B cell (primary cell): ENCODE data around the gene ARL5A. TPM values are rescaled to one million over a fixed set of nuclear protein-coding genes. Genes with fewer than 3 reads are reported as not detected.

ENCODE experiments used
- ATAC-seq: fragments of 200-7000 bp; cut with Tn5 transposase; one replicate; pipeline ENCODE4 v1.10.0; 2021; ENCODE audit warnings: low read depth, mild to moderate bottlenecking, moderate number of reproducible peaks, moderate library complexity
- CTCF ChIA-PET: fragments of 350-600 bp; sonication (Branson Sonifier 250); formaldehyde crosslinking; loops from one replicate; lab custom pipeline; 2021; ENCODE audit warnings: antibody characterized with exemption, inconsistent platforms; lab: Charles Lee
- POLR2A ChIA-PET: fragments of 350-600 bp; sonication (Branson Sonifier 250); formaldehyde crosslinking; loops from one replicate; lab custom pipeline; 2021; ENCODE audit warnings: antibody characterized with exemption; lab: Charles Lee
- DNase-seq: peaks from one replicate; pipeline ENCODE4 v3.0.0; 2013
- H2AFZ ChIP-seq: 2 replicates; pipeline ENCODE4 v1.6.1; 2012; ENCODE audit warnings: mild to moderate bottlenecking, low read depth, low read length; ENCODE audit not compliant: insufficient read depth, poor library complexity, severe bottlenecking
- H3K27ac ChIP-seq, 2 donors: 1 replicate in 1 of 2; 2 replicates in 1 of 2; pipeline ENCODE4 v1.5.1; 2012 to 2013; ENCODE audit warnings: low read length in 2 of 2, mild to moderate bottlenecking in 2 of 2, moderate library complexity in 1 of 2
- H3K27me3 ChIP-seq, 4 experiments: fragments of 200-600 bp in 1 of 4; sonication (generic) in 1 of 4; replicated peaks in 1 of 4; 1 replicate in 2 of 4; 2 replicates in 2 of 4; pipeline versions ENCODE4 v1.6.1 to v1.7.0; 2013 to 2016; ENCODE audit warnings: low read length in 3 of 4, mild to moderate bottlenecking in 2 of 4, mixed read lengths in 1 of 4, moderate library complexity in 1 of 4; ENCODE audit not compliant: insufficient read depth in 4 of 4, control insufficient read depth in 3 of 4; ENCODE audit errors: control extremely low read depth in 1 of 4
- H3K36me3 ChIP-seq, 2 experiments: replicated peaks in 1 of 2; 1 replicate in 1 of 2; 2 replicates in 1 of 2; pipeline versions ENCODE4 v1.6.1 to v1.7.1; 2013; ENCODE audit warnings: low read length in 1 of 2; ENCODE audit not compliant: insufficient read depth in 2 of 2, control insufficient read depth in 1 of 2; ENCODE audit errors: control extremely low read depth in 1 of 2, extremely low read depth in 1 of 2
- H3K4me1 ChIP-seq, 2 donors: fragments of 200-600 bp in 1 of 2; sonication (generic) in 1 of 2; 1 replicate in 1 of 2; 2 replicates in 1 of 2; pipeline versions ENCODE4 v1.5.1 to v1.6.1; 2013 to 2017; ENCODE audit warnings: low read length in 2 of 2; ENCODE audit not compliant: control insufficient read depth in 2 of 2, insufficient read depth in 2 of 2
- H3K4me2 ChIP-seq: replicated peaks from 2 replicates; pipeline ENCODE3; 2012; ENCODE audit warnings: mild to moderate bottlenecking, low read depth, low read length; ENCODE audit not compliant: poor library complexity, severe bottlenecking
- H3K4me3 ChIP-seq, 5 experiments: fragments of 200-600 bp in 1 of 5; sonication (generic) in 1 of 5; 1 replicate in 3 of 5; 2 replicates in 2 of 5; pipeline versions ENCODE4 v1.5.1 to v1.7.0; 2011 to 2016; ENCODE audit warnings: low read length in 4 of 5, mild to moderate bottlenecking in 4 of 5, low read depth in 2 of 5, control low read depth in 1 of 5, moderate library complexity in 1 of 5; ENCODE audit not compliant: insufficient read depth in 1 of 5; ENCODE audit errors: control extremely low read depth in 1 of 5, extremely low read depth in 1 of 5
- H3K79me2 ChIP-seq: fragments of 200-600 bp; sonication (generic); one replicate; pipeline ENCODE4 v1.6.0; 2016; ENCODE audit warnings: low read length; ENCODE audit not compliant: control insufficient read depth, insufficient read depth
- H3K9ac ChIP-seq: fragments of 200-600 bp; sonication (generic); 2 replicates; pipeline ENCODE4 v1.6.1; 2017; ENCODE audit warnings: mild to moderate bottlenecking, low read length, moderate library complexity
- H3K9me3 ChIP-seq, 3 donors: one replicate each; pipeline versions ENCODE4 v1.6.1 to v1.7.1; 2013; ENCODE audit warnings: low read length in 2 of 3; ENCODE audit not compliant: control insufficient read depth in 2 of 3, insufficient read depth in 1 of 3; ENCODE audit errors: control extremely low read depth in 1 of 3
- H4K20me1 ChIP-seq: 2 replicates; pipeline ENCODE4 v1.6.0; 2012; ENCODE audit warnings: mild to moderate bottlenecking, low read length; ENCODE audit not compliant: insufficient read depth, control insufficient read depth, poor library complexity, severe bottlenecking
- H3K27ac Mint-ChIP-seq: one replicate; pipeline ENCODE4 v1.8.0; 2021; ENCODE audit warnings: mixed read lengths
- H3K27me3 Mint-ChIP-seq: one replicate; pipeline ENCODE4 v1.8.0; 2021; ENCODE audit warnings: mixed read lengths
- H3K4me1 Mint-ChIP-seq: one replicate; pipeline ENCODE4 v1.8.0; 2021; ENCODE audit warnings: mixed read lengths
- H3K4me3 Mint-ChIP-seq: one replicate; pipeline ENCODE4 v1.8.0; 2021; ENCODE audit warnings: mixed read lengths
- H3K9me3 Mint-ChIP-seq: one replicate; pipeline ENCODE4 v1.8.0; 2022; ENCODE audit warnings: mixed read lengths; ENCODE audit not compliant: insufficient read depth
- CTCF ChIP-seq: fragments of 200-600 bp; IDR thresholded peaks from one replicate; pipeline ENCODE4 v1.8.0; 2022; ENCODE audit warnings: antibody characterized with exemption, mild to moderate bottlenecking
- EZH2 ChIP-seq: IDR thresholded peaks from 2 replicates; pipeline ENCODE4 v1.6.1; 2012; ENCODE audit warnings: borderline replicate concordance, low read depth, mild to moderate bottlenecking, moderate library complexity, low read length; ENCODE audit not compliant: insufficient read depth, poor library complexity, severe bottlenecking
- WGBS: methylation state at CpG from one replicate; pipeline ENCODE4 v1.1.5; 2013; ENCODE audit warnings: missing lambda C conversion rate; ENCODE audit not compliant: insufficient coverage; 5-methylcytosine and 5-hydroxymethylcytosine counted together
- intact Hi-C: fragments of 100-400 bp; cut with micrococcal nuclease; formaldehyde crosslinking; loops from one replicate; pipeline ENCODE4 v1.10.0; 2022
- polyA plus RNA-seq: library from polyadenylated mRNA; depleted of rRNA; stranded (reverse); fragments of >200 nt; gene quantifications from 2 replicates; pipeline ENCODE4 v1.2.3, GENCODE V29; 2012
- total RNA-seq, 2 donors: library from RNA; stranded (reverse); fragments of 120-200 nt in 1 of 2; gene quantifications; 1 replicate in 1 of 2; 2 replicates in 1 of 2; pipeline versions ENCODE4 v1.2.3 to v1.2.4, GENCODE V29; 2013 to 2022

ARL5A gene
- total and polyA plus RNA-seq, 2 donors (not counting 1 experiment from before 2014, with no cell fraction given), result 18.2 to 54.1 TPM

GRCh38 chr2:151827564-151828142 is 568 bp downstream of the ARL5A start:
- Histone ChIP-seq H3K9me3 (no peaks in the 10 kb centered on the region), H3K36me3 (peaks cover 0 to 3% of the 10 kb centered on the region in 2 experiments), H3K27me3 (no peaks in the 10 kb centered on the region), H3K79me2 (peaks cover 53% of the 10 kb centered on the region), H3K4me1 (peaks cover 20 to 29% of the 10 kb centered on the region in 2 donors), H2AFZ (peak overlapping the region; percentile 90), H4K20me1 (peaks cover 15% of the 10 kb centered on the region), H3K4me3 (peak overlapping the region; percentile 69 to 98 (median 94)), H3K4me2 (peak overlapping the region; percentile 84), H3K9ac (peak overlapping the region; percentile 97), H3K27ac (peak overlapping the region; percentile 53 to 87)
- intact Hi-C loops, result loop anchor here (1.0 to 5.0 kb wide), 8 partner anchors 15 to 891 kb away; partner anchors contain the start of genes ARL6IP6 and NMI
- POLR2A ChIA-PET, result interaction anchor here (0.7 to 2.1 kb wide), 8 partner anchors 8 to 890 kb away, joined by 3 to 6 read pairs (median 4); partner anchors contain the start of gene PRPF40A
- ATAC-seq (peak; percentile 16), DNase-seq (no peak)
- Mint-ChIP-seq H3K27me3 (no peaks in the 10 kb centered on the region), H3K4me1 (peaks cover 55% of the 10 kb centered on the region), H3K27ac (peak overlapping the region; percentile 93), H3K9me3 (no peaks in the 10 kb centered on the region), H3K4me3 (peak overlapping the region; percentile 86)
- under 1% methylated on average over 30 of the region's 38 CpGs for WGBS
- CTCF ChIA-PET, result interaction anchor here (0.9 to 2.5 kb wide), 5 partner anchors 20 to 402 kb away, joined by 3 to 9 read pairs (median 6); no protein-coding TSS in a partner anchor
- no peak for TF ChIP-seq CTCF
- TF ChIP-seq EZH2, result no peak

GRCh38 chr2:151826737-151827157 is 1.5 kb downstream of the ARL5A start:
- ChIA-PET CTCF (interaction anchor here (1.5 to 2.5 kb wide), 2 partner anchors 19 to 135 kb away, joined by 6 to 9 read pairs; no protein-coding TSS in a partner anchor), POLR2A (interaction anchor here (2.1 kb wide), 1 partner anchor 891 kb away, joined by 6 read pairs; the partner anchor contains the start of gene PRPF40A)
- Histone ChIP-seq H3K9me3 (no peaks in the 10 kb centered on the region), H2AFZ (peak overlapping the region; percentile 26), H3K79me2 (peaks cover 62% of the 10 kb centered on the region), H3K4me2 (peak overlapping the region; percentile 84), H3K27ac (no peak overlapping the region), H3K9ac (peak overlapping the region; percentile 97), H3K4me1 (peaks cover 20 to 29% of the 10 kb centered on the region in 2 donors), H3K4me3 (peak overlapping the region; percentile 69 to 98 (median 94)), H3K27me3 (no peaks in the 10 kb centered on the region), H4K20me1 (peaks cover 21% of the 10 kb centered on the region), H3K36me3 (peaks cover 0 to 3% of the 10 kb centered on the region in 2 experiments)
- Mint-ChIP-seq H3K4me1 (peaks cover 60% of the 10 kb centered on the region), H3K9me3 (no peaks in the 10 kb centered on the region), H3K27me3 (no peaks in the 10 kb centered on the region), H3K4me3 (peak overlapping the region; percentile 86), H3K27ac (peak overlapping the region; percentile 93)
- DNase-seq, result peak; percentile 43
- intact Hi-C loops, result loop anchor here (2.0 to 5.0 kb wide), 3 partner anchors 14 to 539 kb away; partner anchors contain the start of gene NMI
- 100% methylated on average over 1 of the region's 6 CpGs for WGBS
- TF ChIP-seq CTCF (no peak), EZH2 (no peak)
- no peak for ATAC-seq
